HG02885 (cell line): ENCODE data around the gene TMEM182.

Experiments used
- ATAC-seq: cut with Tn5 transposase; IDR thresholded peaks from one replicate; pipeline ENCODE4 v1.9.1; 2021; ENCODE audit warnings: mild to moderate bottlenecking; ENCODE audit not compliant: unreplicated experiment, poor library complexity

Gene TMEM182

GRCh38 chr2:102848366-102848839, 86.6 kb downstream of the TMEM182 start:
- no peak for ATAC-seq

DNA sequence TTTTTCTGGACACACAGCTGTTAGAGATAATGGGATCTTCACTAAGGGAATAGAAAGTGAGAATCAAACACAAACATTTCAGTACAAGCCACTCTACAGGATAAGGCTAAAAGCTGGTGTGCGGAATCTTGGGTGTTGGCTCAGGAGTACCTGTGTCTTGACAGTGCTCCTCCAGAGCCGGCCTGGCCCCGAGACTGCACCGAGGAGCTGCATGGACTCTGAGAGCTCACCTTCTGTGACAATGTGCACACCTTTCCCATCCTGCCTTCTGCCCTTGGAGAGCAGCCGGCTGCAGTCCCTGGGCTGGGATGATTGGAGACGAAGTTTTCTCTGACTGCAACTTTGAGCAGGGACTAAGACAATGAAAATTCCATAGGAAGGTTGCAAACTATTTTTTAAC, 89.1 kb downstream of the TMEM182 start:
- ATAC-seq: no peak

- no peak for ATAC-seq
Observed at GRCh38 chr2:102852867-102853266, 91.0 kb downstream of the TMEM182 start.
